COR-L47 (cell line): ENCODE measurements around the gene THSD4.
"Not testable (repeated sequence)": the region's sequence is repeated elsewhere in the genome, so short reads cannot be mapped to it uniquely, and the experiment has no call there.

Experiments
- DNase-seq: peaks from one replicate; lab custom pipeline; 2025; lab: John Stamatoyannopoulos, UW

THSD4 gene

GRCh38 chr15:71149646-71150557 is 34.6 kb downstream of the THSD4 start:
- DNase-seq, result no peak

- no peak for DNase-seq
Measured at GRCh38 chr15:71151081-71151480, 35.8 kb downstream of the THSD4 start.

DNA sequence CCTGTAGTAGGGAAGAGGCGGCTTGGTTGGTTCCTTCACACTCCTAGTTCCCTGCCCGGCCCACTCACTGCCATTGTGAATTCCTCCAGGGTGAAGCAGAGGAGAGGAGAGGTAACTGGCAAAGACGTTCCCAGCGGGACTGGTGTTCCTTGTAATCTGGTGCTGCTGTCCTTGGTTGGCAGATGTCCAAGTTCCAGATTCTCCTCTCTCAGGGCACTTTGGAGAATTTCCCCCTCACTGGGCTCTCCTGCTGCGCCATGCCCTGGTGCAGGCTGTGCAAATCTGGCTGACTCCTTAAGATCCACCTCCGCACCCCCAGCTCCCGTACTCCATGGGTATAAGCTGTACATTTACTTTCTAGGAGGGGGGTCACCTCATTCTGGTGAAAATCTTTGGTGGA is 37.3 kb downstream of the THSD4 start:
- no peak for DNase-seq

- no peak for DNase-seq
Measured at GRCh38 chr15:71153823-71154524, 38.7 kb downstream of the THSD4 start.

DNA sequence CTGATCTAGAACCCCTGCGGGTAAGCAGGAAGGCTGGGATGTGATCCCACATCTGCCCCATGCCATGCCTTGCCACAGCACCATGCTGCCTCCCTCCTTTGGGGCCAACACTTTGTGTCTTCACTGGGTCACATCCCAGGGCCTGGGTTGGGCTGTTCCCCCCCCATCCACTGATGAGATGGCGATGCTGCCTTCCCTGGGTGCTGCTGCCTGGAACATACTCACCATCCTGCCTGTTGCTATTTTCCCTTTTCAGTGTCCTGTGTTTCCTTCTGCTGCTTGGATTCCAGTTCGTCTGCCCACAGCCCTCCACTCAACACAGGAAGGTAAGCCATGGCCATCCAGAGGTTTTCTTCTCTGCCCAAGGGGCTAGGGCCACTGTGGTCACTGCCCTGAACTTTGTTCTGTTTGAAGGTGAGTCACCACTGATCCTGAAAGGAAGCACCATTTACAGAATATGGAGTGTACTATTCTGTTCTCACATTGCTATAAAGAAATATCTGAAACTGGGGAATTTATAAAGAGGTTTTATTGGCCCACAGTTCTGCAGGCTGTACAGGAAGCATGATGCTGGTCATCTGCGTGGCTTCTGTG is 39.4 kb downstream of the THSD4 start:
- DNase-seq, result no peak

GRCh38 chr15:71155534-71155933 is 40.3 kb downstream of the THSD4 start:
- no peak for DNase-seq

GRCh38 chr15:71160976-71161375 is 45.7 kb downstream of the THSD4 start:
- no peak for DNase-seq

DNA sequence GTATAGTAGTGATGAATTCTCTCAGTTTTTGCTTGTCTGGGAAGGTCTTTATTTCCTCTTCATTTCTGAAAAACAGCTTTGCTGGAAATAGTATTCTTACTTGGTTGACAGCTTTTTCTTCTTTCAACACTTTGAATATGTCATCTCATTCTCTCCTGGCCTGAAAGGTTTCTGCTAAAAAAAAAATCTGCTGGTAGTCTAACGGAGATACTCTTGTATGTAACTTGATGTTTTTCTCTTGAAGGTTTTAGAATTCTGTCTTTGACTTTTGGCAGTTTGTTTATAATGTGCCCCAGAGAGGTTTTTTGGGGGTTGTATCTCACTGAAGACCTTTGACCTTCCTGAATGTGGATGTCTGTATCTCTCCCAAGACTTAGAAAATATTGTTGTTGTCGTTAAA is 47.0 kb downstream of the THSD4 start:
- no peak for DNase-seq

- not testable (repeated sequence) for DNase-seq
Measured at GRCh38 chr15:71164606-71165005, 49.3 kb downstream of the THSD4 start.

DNA sequence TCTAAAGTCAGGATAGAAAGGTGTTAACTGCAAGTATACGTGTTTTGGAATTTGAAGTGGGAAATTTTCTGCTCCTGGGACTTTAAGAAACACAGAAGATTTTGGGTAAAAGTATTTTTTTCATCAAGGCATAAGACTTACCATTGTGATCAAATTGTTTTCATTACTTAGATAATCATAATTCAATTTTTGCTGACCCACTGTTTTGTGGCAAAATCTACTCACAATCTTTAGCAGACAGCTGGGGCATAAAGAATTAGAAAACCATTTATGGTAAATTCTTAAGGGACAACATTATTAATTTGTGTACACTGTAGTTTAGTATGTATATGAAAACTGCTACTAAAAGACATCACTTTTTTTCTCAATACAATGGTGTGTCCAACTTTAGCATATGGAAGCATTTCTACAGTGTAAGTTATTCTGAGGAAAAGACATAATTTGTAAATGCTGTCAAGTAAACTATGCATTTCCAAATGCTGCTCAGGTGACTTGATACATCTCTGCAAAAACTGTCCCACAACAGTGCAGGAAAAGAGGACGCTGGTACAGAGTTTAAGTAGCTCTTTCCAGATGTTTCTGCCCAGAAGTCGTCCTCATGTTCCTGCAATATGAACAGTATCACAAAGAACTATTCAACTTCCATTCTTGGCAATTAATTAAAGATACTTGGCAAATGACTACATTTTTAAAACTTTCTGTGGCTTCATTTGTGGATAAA is 52.3 kb downstream of the THSD4 start:
- DNase-seq, result no peak

- DNase-seq, result no peak
Measured at GRCh38 chr15:71168166-71168834, 53.0 kb downstream of the THSD4 start.

DNA sequence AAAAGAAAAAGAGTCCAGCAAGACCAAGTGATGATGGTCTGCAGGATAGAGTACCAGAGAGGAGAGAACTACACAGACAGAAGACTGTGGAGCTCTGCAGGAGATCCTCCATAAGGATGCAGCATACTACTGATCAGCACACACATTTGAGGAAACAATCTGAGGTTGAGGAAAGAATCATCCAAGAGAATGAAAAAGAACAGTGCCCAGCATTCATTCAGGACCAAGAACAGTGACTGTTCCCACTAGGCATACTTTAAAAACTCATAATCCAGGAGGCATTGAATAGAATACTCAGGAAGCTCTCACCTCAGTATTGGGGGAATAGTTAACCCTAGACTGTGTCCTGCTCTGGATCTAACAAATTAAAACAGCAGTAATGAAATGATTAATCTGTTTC is 54.9 kb downstream of the THSD4 start:
- no peak for DNase-seq

- no peak for DNase-seq
Measured at GRCh38 chr15:71171195-71171594, 55.9 kb downstream of the THSD4 start.

DNA sequence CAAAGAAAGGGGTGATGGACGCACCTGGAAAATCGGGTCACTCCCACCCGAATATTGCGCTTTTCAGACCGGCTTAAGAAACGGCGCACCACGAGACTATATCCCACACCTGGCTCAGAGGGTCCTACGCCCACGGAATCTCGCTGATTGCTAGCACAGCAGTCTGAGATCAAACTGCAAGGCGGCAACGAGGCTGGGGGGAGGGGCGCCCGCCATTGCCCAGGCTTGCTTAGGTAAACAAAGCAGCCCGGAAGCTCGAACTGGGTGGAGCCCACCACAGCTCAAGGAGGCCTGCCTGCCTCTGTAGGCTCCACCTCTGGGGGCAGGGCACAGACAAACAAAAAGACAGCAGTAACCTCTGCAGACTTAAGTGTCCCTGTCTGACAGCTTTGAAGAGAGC is 59.1 kb downstream of the THSD4 start:
- not testable (repeated sequence) for DNase-seq

DNA sequence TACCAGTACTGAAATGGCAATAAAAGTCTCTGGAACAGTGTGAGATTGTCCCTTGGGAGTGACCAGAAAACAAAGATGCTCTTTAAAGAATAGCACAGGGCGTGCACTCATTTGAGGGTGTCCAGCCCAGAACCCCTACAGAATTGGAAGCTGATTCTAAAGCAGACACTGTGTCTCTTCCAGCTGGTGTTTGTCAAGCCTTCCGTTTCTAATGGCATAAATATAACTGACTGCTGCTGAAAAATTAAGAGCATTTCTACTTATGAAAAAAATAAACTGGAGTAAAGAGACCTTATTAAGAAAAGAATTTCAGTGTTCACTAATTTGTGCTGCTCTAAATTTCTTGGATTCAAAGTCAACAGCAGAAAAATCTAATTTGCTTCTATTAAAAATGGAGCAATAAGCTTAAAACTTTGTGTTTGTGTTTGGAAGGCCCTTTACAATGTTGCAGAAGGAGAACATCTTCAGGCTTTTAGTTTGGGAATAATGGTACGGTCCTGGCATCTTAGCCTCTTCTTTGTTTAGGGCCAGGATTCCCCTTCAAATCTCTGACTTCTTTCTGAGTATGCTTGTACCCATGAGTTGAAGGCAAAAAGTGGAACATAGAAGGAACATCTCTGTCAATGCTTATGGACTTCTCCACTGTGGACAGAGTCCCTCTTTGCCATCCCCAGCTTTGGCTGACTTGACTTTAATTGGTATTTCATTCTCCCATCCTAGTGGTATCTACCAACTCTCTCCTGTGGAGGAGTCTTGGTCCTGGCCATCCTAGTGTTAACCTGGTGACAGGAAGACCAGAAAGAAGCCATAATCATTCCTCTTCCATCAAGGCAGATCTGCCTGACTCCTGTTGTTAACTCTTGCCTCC is 65.9 kb downstream of the THSD4 start:
- no peak for DNase-seq

GRCh38 chr15:71182522-71182921 is 67.3 kb downstream of the THSD4 start:
- no peak for DNase-seq

DNA sequence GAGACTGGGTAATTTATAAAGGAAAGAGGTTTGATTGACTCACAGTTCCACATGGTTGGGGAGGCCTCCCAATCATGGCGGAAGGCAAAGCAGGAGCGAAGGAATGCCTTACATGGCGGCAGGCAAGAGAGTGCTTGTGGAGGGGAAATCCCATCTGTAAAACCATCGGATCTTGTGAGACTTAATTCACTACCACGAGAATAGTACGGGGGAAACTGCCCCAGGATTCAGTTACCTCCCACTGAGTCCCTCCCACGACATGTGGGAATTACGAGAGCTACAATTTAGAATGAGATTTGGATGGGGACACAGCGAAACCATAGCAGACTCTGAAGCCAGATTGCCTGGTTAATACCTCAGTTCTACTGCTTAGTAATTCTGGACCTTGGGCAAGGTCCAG is 67.8 kb downstream of the THSD4 start:
- DNase-seq, result no peak

GRCh38 chr15:71185706-71186105 is 70.4 kb downstream of the THSD4 start:
- DNase-seq, result no peak

GRCh38 chr15:71186267-71186666 is 71.0 kb downstream of the THSD4 start:
- no peak for DNase-seq

- DNase-seq, result no peak
Measured at GRCh38 chr15:71187078-71187477, 71.8 kb downstream of the THSD4 start.

DNA sequence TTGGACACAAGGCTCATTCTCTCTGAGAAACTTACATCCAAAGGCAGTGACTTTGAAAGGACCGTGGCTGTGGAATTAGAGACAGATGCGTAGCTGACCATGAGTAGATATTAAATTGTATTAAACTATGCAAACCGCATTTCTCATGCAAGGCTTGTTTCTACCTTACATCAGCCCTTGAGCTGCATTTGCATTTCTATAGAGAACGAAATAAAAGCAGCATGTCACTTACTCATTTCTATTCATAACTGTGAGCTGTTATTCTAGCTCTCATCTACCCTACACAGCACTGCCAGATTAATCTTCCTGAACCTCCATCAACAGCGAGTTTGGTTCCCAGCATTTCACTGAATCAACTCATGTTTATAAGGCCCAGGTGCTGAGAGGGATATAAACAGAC is 72.3 kb downstream of the THSD4 start:
- DNase-seq, result no peak
